Neural progenitor cell (in vitro differentiated cells): ENCODE results near the gene SLC25A51.

ENCODE experiments used
- CTCF ChIP-seq: fragments of 200-600 bp; sonication (generic); IDR thresholded peaks from 2 replicates; pipeline ENCODE4 v1.5.1; 2017; ENCODE audit warnings: antibody characterized with exemption, mild to moderate bottlenecking
- EZH2 ChIP-seq: fragments of 200-600 bp; sonication (generic); IDR thresholded peaks from 2 replicates; pipeline ENCODE4 v1.6.1; 2017; ENCODE audit warnings: antibody characterized with exemption, mild to moderate bottlenecking, moderate library complexity
- EZH2phosphoT487 ChIP-seq: fragments of 200-600 bp; sonication (generic); IDR thresholded peaks from 2 replicates; pipeline ENCODE4 v1.6.1; 2017; ENCODE audit warnings: antibody characterized with exemption

- TF ChIP-seq CTCF: no peak
- no peak for TF ChIP-seq EZH2phosphoT487
- TF ChIP-seq EZH2: no peak
Observed at GRCh38 chr9:37902131-37902530, 1.8 kb downstream of the SLC25A51 start.
